PC-9 (cell line): ENCODE results near the gene TMEM116.

Source experiments
- CTCF ChIP-seq: fragments of 200-600 bp; sonication (generic); conservative IDR thresholded peaks from 2 replicates; pipeline ENCODE4 v1.6.1; 2017; ENCODE audit warnings: mixed run types, antibody characterized with exemption, mild to moderate bottlenecking, moderate library complexity
- EZH2 ChIP-seq: fragments of 200-600 bp; sonication (generic); IDR thresholded peaks from 2 replicates; pipeline ENCODE4 v1.8.0; 2017; ENCODE audit warnings: antibody characterized with exemption, low read depth

- TF ChIP-seq CTCF (no peak), EZH2 (no peak)
These were observed 85.6 kb downstream of the TMEM116 start for GRCh38 chr12:111927346-111927745.
